SU-DHL-6 (cell line): ENCODE results near the gene NOB1.

Experiments used
- CTCF ChIP-seq: fragments of 200-600 bp; sonication (generic); IDR thresholded peaks from one replicate; pipeline ENCODE4 v1.5.1; 2017; ENCODE audit warnings: antibody characterized with exemption, mild to moderate bottlenecking, low read length, moderate library complexity; ENCODE audit not compliant: insufficient read depth, poor library complexity, severe bottlenecking
- EZH2phosphoT487 ChIP-seq: fragments of 200-600 bp; sonication (generic), shearing (Covaris generic); conservative IDR thresholded peaks from 2 replicates; pipeline ENCODE4 v1.6.1; 2018; ENCODE audit warnings: mild to moderate bottlenecking, antibody characterized with exemption, low read length, moderate library complexity, mixed read lengths

- no peak for TF ChIP-seq CTCF
- no peak for TF ChIP-seq EZH2phosphoT487
Observed at GRCh38 chr16:69724981-69725479, 29.7 kb downstream of the NOB1 start.
